GM12878 (cell line): Measurements from ENCODE around the gene FOSL1. TPM values are rescaled to one million over a fixed set of nuclear protein-coding genes. Genes with fewer than 3 reads are reported as not detected.

ENCODE experiments used
- ATAC-seq: fragments of 200-7000 bp; cut with Tn5 transposase; 3 replicates; pipeline ENCODE4 v1.9.1; 2020; ENCODE audit warnings: mild to moderate bottlenecking, moderate library complexity
- BruUV-seq: library from RNA; stranded (reverse); fragments of 400-500 nt; replicated peaks from 2 replicates; lab custom pipeline; 2021; lab: Mats Ljungman, UMichigan
- CTCF ChIA-PET: fragments of 300-600 bp; sonication (Branson Sonifier 250); formaldehyde crosslinking; extraction: SDS; loops from one replicate; lab custom pipeline; 2021; ENCODE audit warnings: inconsistent platforms; lab: Yijun Ruan, JAX
- POLR2A ChIA-PET: fragments of 350-600 bp; formaldehyde crosslinking; extraction: SDS; loops from one replicate; lab custom pipeline; 2021; ENCODE audit warnings: inconsistent platforms; lab: Charles Lee
- RAD21 ChIA-PET: fragments of 300-600 bp; sonication (Branson Sonifier 250); formaldehyde crosslinking; loops from one replicate; lab custom pipeline; 2023; ENCODE audit warnings: antibody characterized with exemption; ENCODE audit not compliant: unreplicated experiment; lab: Charles Lee
- SMC1A ChIA-PET: fragments of 300-600 bp; sonication (Branson Sonifier 250); formaldehyde crosslinking; loops from one replicate; lab custom pipeline; 2023; ENCODE audit not compliant: unreplicated experiment, uncharacterized antibody; lab: Charles Lee
- DNase-seq: peaks from one replicate; pipeline ENCODE4 v3.0.0-alpha.2; 2011; ENCODE audit warnings: low read depth, low spot score
- FAIRE-seq: peaks from 3 replicates; lab custom pipeline; 2011; peaks lifted over from hg19 to GRCh38; lab: Jason Lieb, UNC
- H2AFZ ChIP-seq: 2 replicates; pipeline ENCODE4 v1.6.0; 2011; ENCODE audit warnings: low read depth, low read length, control low read depth; ENCODE audit not compliant: control insufficient read depth
- H3K27ac ChIP-seq: 2 replicates; pipeline ENCODE4 v1.5.1; 2011; ENCODE audit warnings: control low read depth; ENCODE audit not compliant: control insufficient read depth, insufficient read depth
- H3K27me3 ChIP-seq, 2 experiments: replicated peaks in 1 of 2; 2 replicates each; pipeline versions ENCODE4 v1.6.0 to v1.6.1; 2011; ENCODE audit warnings: low read length in 1 of 2; ENCODE audit not compliant: control insufficient read depth in 2 of 2, insufficient read depth in 2 of 2
- H3K36me3 ChIP-seq, 2 experiments: 2 replicates each; pipeline ENCODE4 v1.5.1; 2011; ENCODE audit warnings: low read length in 1 of 2; ENCODE audit not compliant: control insufficient read depth in 2 of 2, insufficient read depth in 2 of 2
- H3K4me1 ChIP-seq: 2 replicates; pipeline ENCODE4 v1.6.1; 2011; ENCODE audit warnings: mild to moderate bottlenecking, low read length, moderate library complexity, mixed read lengths; ENCODE audit not compliant: control insufficient read depth, insufficient read depth
- H3K4me2 ChIP-seq: 2 replicates; pipeline ENCODE4 v1.6.0; 2011; ENCODE audit warnings: control low read depth; ENCODE audit not compliant: control insufficient read depth, insufficient read depth
- H3K4me3 ChIP-seq: fragments of 200-600 bp; sonication (generic); 2 replicates; pipeline ENCODE4 v1.5.1; 2016
- H3K79me2 ChIP-seq: 2 replicates; pipeline ENCODE4 v1.6.0; 2011; ENCODE audit warnings: low read length; ENCODE audit not compliant: control insufficient read depth, insufficient read depth
- H3K9ac ChIP-seq: 2 replicates; pipeline ENCODE4 v1.8.0; 2011; ENCODE audit warnings: low read length, control low read depth, mixed read lengths; ENCODE audit not compliant: control insufficient read depth, insufficient read depth
- H3K9me3 ChIP-seq: replicated peaks from 3 replicates; pipeline ENCODE4 v1.5.1; 2011; ENCODE audit warnings: mild to moderate bottlenecking, low read length; ENCODE audit not compliant: control insufficient read depth, insufficient read depth
- H4K20me1 ChIP-seq: 2 replicates; pipeline ENCODE4 v1.6.0; 2011; ENCODE audit not compliant: control insufficient read depth, insufficient read depth
- ASH2L ChIP-seq: fragments of 300-600, 200-600 bp; sonication (generic); IDR thresholded peaks from 2 replicates; pipeline ENCODE4 v1.6.1; 2017; ENCODE audit warnings: low read depth, mild to moderate bottlenecking, borderline replicate concordance
- ATF7 ChIP-seq: fragments of 450-650 bp; IDR thresholded peaks from 2 replicates; pipeline ENCODE4 v1.6.1; 2016; ENCODE audit warnings: low read depth, mild to moderate bottlenecking
- BCL11A ChIP-seq: IDR thresholded peaks from 2 replicates; pipeline ENCODE4 v1.6.1; 2011; ENCODE audit warnings: low read depth, low read length
- CEBPB ChIP-seq, 2 experiments: fragments of 150-350 bp in 1 of 2; IDR thresholded peaks; 2 replicates each; pipeline ENCODE4 v1.6.1; 2012 to 2014; ENCODE audit warnings: low read depth in 2 of 2, low read length in 2 of 2, borderline replicate concordance in 1 of 2, inconsistent platforms in 1 of 2
- DPF2 ChIP-seq: fragments of 450-650 bp; IDR thresholded peaks from 2 replicates; pipeline ENCODE4 v1.6.1; 2017; ENCODE audit warnings: mild to moderate bottlenecking
- E4F1 ChIP-seq: fragments of 450-650 bp; IDR thresholded peaks from 2 replicates; pipeline ENCODE4 v1.6.1; 2018; ENCODE audit warnings: borderline replicate concordance, mild to moderate bottlenecking; ENCODE audit not compliant: partially characterized antibody
- IKZF2 ChIP-seq, 2 experiments: fragments of 450-650 bp; IDR thresholded peaks; 2 replicates each; pipeline ENCODE4 v1.6.1; 2017; ENCODE audit warnings: mild to moderate bottlenecking in 2 of 2, moderate library complexity in 2 of 2
- NFIC ChIP-seq: IDR thresholded peaks from 2 replicates; pipeline ENCODE4 v1.6.1; 2012; ENCODE audit warnings: low read depth, mild to moderate bottlenecking, inconsistent platforms, low read length, moderate library complexity
- NKRF ChIP-seq: fragments of 450-650 bp; conservative IDR thresholded peaks from 2 replicates; pipeline ENCODE4 v1.6.1; 2017; ENCODE audit warnings: mild to moderate bottlenecking, moderate library complexity
- POLR2A ChIP-seq: IDR thresholded peaks from 2 replicates; pipeline ENCODE4 v1.6.1; 2011; ENCODE audit warnings: low read depth, mild to moderate bottlenecking, low read length
- PRDM15 ChIP-seq: fragments of 450-650 bp; formaldehyde crosslinking; IDR thresholded peaks from 2 replicates; pipeline ENCODE4 v1.4.0; 2020; ENCODE audit warnings: mild to moderate bottlenecking, moderate library complexity
- SREBF2 ChIP-seq: IDR thresholded peaks from 2 replicates; pipeline ENCODE4 v1.6.1; 2012; ENCODE audit warnings: mild to moderate bottlenecking, low read length
- SRF ChIP-seq, 2 experiments: IDR thresholded peaks; 2 replicates each; pipeline ENCODE4 v1.6.1; 2011; ENCODE audit warnings: low read depth in 2 of 2, low read length in 2 of 2, mild to moderate bottlenecking in 1 of 2, moderate library complexity in 1 of 2
- TARDBP ChIP-seq: IDR thresholded peaks from 2 replicates; pipeline ENCODE4 v1.6.1; 2016; ENCODE audit warnings: borderline replicate concordance
- ZNF384 ChIP-seq: IDR thresholded peaks from 2 replicates; pipeline ENCODE4 v1.6.1; 2012; ENCODE audit warnings: low read depth, mild to moderate bottlenecking, low read length, improper control_type of control experiment, borderline replicate concordance
- WGBS: methylation state at CpG from one replicate; pipeline ENCODE4 v1.1.6; 2016; ENCODE audit warnings: low lambda C conversion rate; ENCODE audit not compliant: insufficient replicate concordance, insufficient coverage; ENCODE audit errors: missing lambda C conversion rate; 5-methylcytosine and 5-hydroxymethylcytosine counted together
- in situ Hi-C: fragments of 300-500 bp; cut with MboI; formaldehyde crosslinking; loops from 9 replicates; pipeline ENCODE4 v1.14.3; 2018; ENCODE audit warnings: mixed read lengths
- intact Hi-C: fragments of 100-400 bp; cut with micrococcal nuclease; formaldehyde crosslinking; loops from one replicate; pipeline ENCODE4 v1.14.2; 2022; ENCODE audit not compliant: unreplicated experiment
- polyA plus RNA-seq, 11 experiments: library from polyadenylated mRNA; depleted of rRNA in 4 of 11; unstranded in 6 of 11; stranded (reverse) in 5 of 11; fragments of >200 nt; fragmentation: Nextera tagmentation in 4 of 11; fragmentation: Illumina TruSeq in 1 of 11; extraction: Ambion mirVana in 4 of 11; extraction: Trizol in 1 of 11; gene quantifications; 1 replicate in 1 of 11; 2 replicates in 10 of 11; pipeline versions ENCODE4 v1.2.1 to v1.2.3, GENCODE V29; 2011 to 2016; ENCODE audit warnings: inconsistent platforms in 2 of 11, missing spikeins in 2 of 11, low read depth in 1 of 11
- total RNA-seq, 4 experiments: library from RNA; depleted of rRNA in 3 of 4; stranded (reverse); fragments of >200 nt in 3 of 4; fragmentation: Illumina TruSeq in 1 of 4; extraction: Trizol in 1 of 4; gene quantifications; 2 replicates each; pipeline versions ENCODE4 v1.2.1 to v1.2.3, GENCODE V29; 2013 to 2021

FOSL1 gene
- total and polyA plus RNA-seq, 10 of the 15 experiments (the other 5 are each of a cell fraction or from before 2014, with no cell fraction given), result 0.82 to 5.4 (median 2.1) TPM

DNA sequence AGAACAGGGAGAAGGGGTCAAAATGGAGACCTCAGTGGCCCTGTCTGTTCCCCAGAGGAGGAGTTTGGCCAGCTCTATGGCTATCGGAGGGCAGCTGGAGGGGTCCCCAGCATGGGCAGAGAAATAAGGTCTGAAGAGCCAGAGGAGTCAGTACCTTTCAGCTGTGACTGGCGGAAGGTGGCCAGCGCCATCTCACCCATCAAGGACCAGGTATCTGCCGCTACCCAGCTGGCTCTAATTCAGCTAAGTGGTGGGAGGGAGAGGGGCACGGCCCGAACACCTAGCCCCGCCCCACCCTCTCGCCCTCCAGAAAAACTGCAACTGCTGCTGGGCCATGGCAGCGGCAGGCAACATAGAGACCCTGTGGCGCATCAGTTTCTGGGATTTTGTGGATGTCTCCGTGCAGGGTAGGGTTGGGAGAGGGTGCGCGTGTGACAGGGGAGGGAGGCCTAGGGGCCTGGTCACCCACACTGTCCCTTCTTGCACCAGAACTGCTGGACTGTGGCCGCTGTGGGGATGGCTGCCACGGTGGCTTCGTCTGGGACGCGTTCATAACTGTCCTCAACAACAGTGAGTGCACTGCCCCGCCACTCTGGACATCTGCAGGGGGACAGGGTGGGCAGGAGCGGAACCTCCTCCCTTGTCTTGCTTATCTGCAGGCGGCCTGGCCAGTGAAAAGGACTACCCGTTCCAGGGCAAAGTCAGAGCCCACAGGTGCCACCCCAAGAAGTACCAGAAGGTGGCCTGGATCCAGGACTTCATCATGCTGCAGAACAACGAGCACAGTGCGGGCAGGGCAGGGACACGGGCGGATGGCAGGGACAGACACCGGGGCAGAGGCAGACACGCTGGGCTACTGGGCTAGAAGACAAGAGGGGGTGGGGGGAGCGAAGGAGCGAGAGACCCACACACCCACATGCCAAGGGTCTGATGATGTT is 17.8 kb downstream of the FOSL1 start:
- H3K36me3 ChIP-seq, result peaks cover 12 to 25% of the 10 kb centered on the region in 2 experiments
- in situ Hi-C loops (loop anchor here (5.0 kb wide), 1 partner anchor 105 kb away; no protein-coding TSS in a partner anchor), intact Hi-C loops (no loop called here)
- ChIA-PET CTCF (interaction anchor here (1.5 to 11.0 kb wide), 3 partner anchors 8 to 109 kb away, joined by 5 to 167 read pairs (median 5); partner anchors contain the start of gene CCDC85B), POLR2A (interaction anchor here (0.5 to 2.6 kb wide), 4 partner anchors 8 to 340 kb away, joined by 3 to 8 read pairs (median 4); partner anchors contain the start of gene CCDC85B), SMC1A (no interaction called here), RAD21 (interaction anchor here (1.6 kb wide), 1 partner anchor 171 kb away, joined by 3 read pairs; no protein-coding TSS in a partner anchor)
- FAIRE-seq (no peak), ATAC-seq (no peak), DNase-seq (no peak)
- no peaks in the 10 kb centered on the region for H3K9me3 ChIP-seq
- WGBS, result 89% methylated on average over 29 of the region's 30 CpGs
- H3K27ac ChIP-seq, result no peak overlapping the region
- peaks cover 17% of the 10 kb centered on the region for H3K4me1 ChIP-seq
- no TSS peak for BruUV-seq
- no peaks in the 10 kb centered on the region for H4K20me1 ChIP-seq
- H3K4me3 ChIP-seq, result no peak overlapping the region
- H3K4me2 ChIP-seq, result no peak overlapping the region
- peaks cover 6% of the 10 kb centered on the region for H3K79me2 ChIP-seq
- no peaks in the 10 kb centered on the region for H3K27me3 ChIP-seq
- H2AFZ ChIP-seq, result no peak overlapping the region
- H3K9ac ChIP-seq, result no peak overlapping the region
- TF ChIP-seq ASH2L, result no peak
- no peak for TF ChIP-seq NKRF
- no peak; the same call in 1 of the 2 replicates for TF ChIP-seq POLR2A
- no peak for TF ChIP-seq NFIC
- TF ChIP-seq ATF7, result no peak
- no peak for TF ChIP-seq DPF2
- TF ChIP-seq TARDBP, result no peak
- no peak for TF ChIP-seq BCL11A
- no peak for TF ChIP-seq PRDM15 (CRISPR knock-in tag)
- TF ChIP-seq CEBPB (IDR thresholded peaks at IDR 0.05; ENCODE audit: borderline replicate concordance in 1 of 2, low read depth in 2 of 2, low read length in 2 of 2), result no peak
- no peak for TF ChIP-seq IKZF2 (IDR thresholded peaks at IDR 0.05)
- TF ChIP-seq ZNF384, result no peak
- TF ChIP-seq SRF (IDR thresholded peaks at IDR 0.05; ENCODE audit: low read depth in 2 of 2, low read length in 2 of 2), result no peak
- TF ChIP-seq SREBF2, result no peak
- no peak for TF ChIP-seq E4F1
